ENCODE measurements around the gene PEX26. TPM values are rescaled to one million over a fixed set of nuclear protein-coding genes. Genes with fewer than 3 reads are reported as not detected.
A peak's percentile ranks its signal among the peaks of the same experiment; 100 is the strongest.

Gene PEX26
- total RNA-seq, 1 donor from 2014 or later = 20.5 TPM

- peaks cover 18% of the 10 kb centered on the region for H3K36me3 ChIP-seq
- H3K4me1 ChIP-seq = peaks cover 45% of the 10 kb centered on the region
- peak overlapping the region; percentile 93 for H3K27ac ChIP-seq (replicated peaks)
- no peak for TF ChIP-seq CTCF (IDR thresholded peaks at IDR 0.05; ENCODE audit: borderline replicate concordance)
- peak; percentile 80 for DNase-seq
- peak overlapping the region; percentile 58 for H3K4me3 ChIP-seq
- intact Hi-C loops (cut with micrococcal nuclease) = no loop called here
- H3K9me3 ChIP-seq (replicated peaks) = no peaks in the 10 kb centered on the region
- no peaks in the 10 kb centered on the region for H3K27me3 ChIP-seq (ENCODE audit: low read depth)
Observed at GRCh38 chr22:18091916-18092526, 14.2 kb downstream of the PEX26 start.

GRCh38 chr22:18093661-18094060 is 15.9 kb downstream of the PEX26 start:
- Histone ChIP-seq H3K36me3 (peaks cover 2% of the 10 kb centered on the region), H3K9me3 (replicated peaks) (no peaks in the 10 kb centered on the region), H3K27me3 (ENCODE audit: low read depth) (no peaks in the 10 kb centered on the region), H3K4me3 (no peak overlapping the region), H3K27ac (replicated peaks) (no peak overlapping the region), H3K4me1 (peaks cover 42% of the 10 kb centered on the region)
- intact Hi-C loops (cut with micrococcal nuclease) = no loop called here
- TF ChIP-seq CTCF (IDR thresholded peaks at IDR 0.05; ENCODE audit: borderline replicate concordance) = no peak
- DNase-seq = no peak

GRCh38 chr22:18095101-18095805 is 17.5 kb downstream of the PEX26 start:
- Histone ChIP-seq H3K27me3 (ENCODE audit: low read depth) (no peaks in the 10 kb centered on the region), H3K4me1 (peaks cover 35% of the 10 kb centered on the region), H3K9me3 (replicated peaks) (no peaks in the 10 kb centered on the region), H3K4me3 (no peak overlapping the region), H3K36me3 (no peaks in the 10 kb centered on the region), H3K27ac (replicated peaks) (no peak overlapping the region)
- DNase-seq = no peak
- intact Hi-C loops (cut with micrococcal nuclease) = no loop called here
- no peak for TF ChIP-seq CTCF (IDR thresholded peaks at IDR 0.05; ENCODE audit: borderline replicate concordance)

- no peak overlapping the region for H3K4me3 ChIP-seq
- no peak for DNase-seq
- peaks cover 25% of the 10 kb centered on the region for H3K4me1 ChIP-seq
- TF ChIP-seq CTCF (IDR thresholded peaks at IDR 0.05; ENCODE audit: borderline replicate concordance) = no peak
- intact Hi-C loops (cut with micrococcal nuclease) = no loop called here
- no peaks in the 10 kb centered on the region for H3K9me3 ChIP-seq (replicated peaks)
- H3K27ac ChIP-seq (replicated peaks) = no peak overlapping the region
- H3K27me3 ChIP-seq (ENCODE audit: low read depth) = no peaks in the 10 kb centered on the region
- no peaks in the 10 kb centered on the region for H3K36me3 ChIP-seq
Observed at GRCh38 chr22:18096823-18097222, 19.0 kb downstream of the PEX26 start.

GRCh38 chr22:18100781-18101180 is 23.0 kb downstream of the PEX26 start:
- no peak for TF ChIP-seq CTCF (IDR thresholded peaks at IDR 0.05; ENCODE audit: borderline replicate concordance)
- H3K27ac ChIP-seq (replicated peaks) = no peak overlapping the region

More at GRCh38 chr22:18100781-18101180, 23.0 kb downstream of the PEX26 start:
- no peaks in the 10 kb centered on the region for H3K27me3 ChIP-seq (ENCODE audit: low read depth)
- peaks cover under 1% of the 10 kb centered on the region for H3K4me1 ChIP-seq
- H3K36me3 ChIP-seq = no peaks in the 10 kb centered on the region
- no peak for DNase-seq
- no peaks in the 10 kb centered on the region for H3K9me3 ChIP-seq (replicated peaks)
- intact Hi-C loops (cut with micrococcal nuclease) = no loop called here
- no peak overlapping the region for H3K4me3 ChIP-seq

Measured in left ventricle myocardium inferior (tissue), 1 donor.